Stimulated activated CD8-positive, alpha-beta memory T cell treated with anti-CD3 and anti-CD28 coated beads, Interleukin-7, amount 100 ng/mL, for 1 hour (primary cell): ENCODE results near the gene TUSC1.
"Not testable (repeated sequence)": the region's sequence is repeated elsewhere in the genome, so short reads cannot be mapped to it uniquely, and the experiment has no call there.

Source experiments
- DNase-seq, 2 donors: peaks; one replicate each; pipeline ENCODE4 v3.0.0-alpha.2; 2020; ENCODE audit warnings: low read depth in 2 of 2

The TUSC1 gene

DNA sequence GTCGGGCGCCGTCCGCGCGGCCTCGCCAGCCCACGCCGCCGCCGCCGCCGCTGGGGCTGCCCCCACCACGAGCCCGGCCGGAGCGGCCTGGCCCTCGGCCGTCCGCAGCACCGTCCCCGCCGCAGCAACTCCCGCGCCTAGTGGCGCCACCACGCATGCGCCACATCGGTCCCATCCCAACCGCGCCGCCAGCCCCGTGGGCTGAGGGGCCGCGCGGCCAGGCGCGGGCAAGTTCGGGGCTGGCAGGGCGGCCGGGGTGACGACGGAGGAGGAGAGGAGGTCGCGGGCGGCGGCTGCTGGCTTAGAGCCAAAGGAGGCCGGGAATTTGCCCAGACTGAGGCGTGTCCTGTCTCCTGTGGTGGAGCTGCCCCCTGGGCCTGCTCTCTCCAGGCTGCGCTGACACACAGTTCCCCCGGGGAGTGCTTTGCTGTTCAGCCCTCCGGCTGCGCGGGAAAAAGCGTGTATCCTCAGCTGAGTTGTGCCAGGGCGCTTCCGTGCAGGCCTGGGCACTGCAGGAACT lies at the start of gene TUSC1:
TSS of gene TUSC1 (minus strand) at position 298 of the 520 bp plus-strand sequence. CDS start at position 166, 132 bp downstream.
- DNase-seq: no peak

DNA sequence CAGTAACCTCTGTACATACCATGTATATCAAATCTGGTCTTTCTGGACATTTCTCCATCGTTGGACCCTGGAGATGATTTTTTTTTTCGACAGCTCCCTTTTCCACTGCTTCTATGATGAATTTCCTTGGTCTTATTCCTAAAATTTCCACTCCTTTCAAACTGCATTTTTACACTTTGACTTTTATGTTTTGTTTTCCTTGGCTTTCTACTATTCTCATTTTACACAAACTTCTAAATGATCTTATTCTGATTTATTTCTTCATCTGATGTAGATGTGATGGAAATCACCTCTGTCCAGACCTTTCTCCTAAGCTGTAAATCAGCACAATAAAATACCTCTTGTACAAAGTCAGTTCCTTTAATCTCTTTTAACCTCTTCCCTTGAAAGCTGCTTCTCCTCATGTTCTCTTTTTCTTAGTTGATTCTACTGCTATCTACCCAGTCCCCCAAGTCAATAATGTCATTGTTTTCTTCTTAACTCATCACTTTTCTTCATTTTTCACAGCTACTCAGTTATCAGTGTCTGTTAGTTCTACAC lies 48.7 kb upstream of the TUSC1 start:
- DNase-seq: no peak

DNA sequence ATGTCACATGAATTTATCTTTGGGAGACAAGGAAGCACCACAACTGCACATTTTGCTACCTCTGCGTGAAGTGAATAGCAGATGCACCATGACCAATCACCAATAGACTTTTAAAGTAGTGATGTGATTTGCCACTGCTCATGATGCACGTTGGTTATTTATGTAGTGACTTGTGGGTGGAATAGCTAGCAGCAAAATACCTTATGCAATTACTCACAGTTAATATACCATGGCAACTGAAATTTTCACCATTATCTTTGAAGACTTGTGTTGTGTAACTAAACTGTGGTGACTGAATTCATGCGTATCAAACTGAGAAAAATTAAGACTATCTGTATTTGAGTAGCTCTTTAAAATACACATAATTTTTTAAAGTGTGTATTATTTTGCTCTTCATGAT lies 46.2 kb upstream of the TUSC1 start:
- no peak for DNase-seq

DNA sequence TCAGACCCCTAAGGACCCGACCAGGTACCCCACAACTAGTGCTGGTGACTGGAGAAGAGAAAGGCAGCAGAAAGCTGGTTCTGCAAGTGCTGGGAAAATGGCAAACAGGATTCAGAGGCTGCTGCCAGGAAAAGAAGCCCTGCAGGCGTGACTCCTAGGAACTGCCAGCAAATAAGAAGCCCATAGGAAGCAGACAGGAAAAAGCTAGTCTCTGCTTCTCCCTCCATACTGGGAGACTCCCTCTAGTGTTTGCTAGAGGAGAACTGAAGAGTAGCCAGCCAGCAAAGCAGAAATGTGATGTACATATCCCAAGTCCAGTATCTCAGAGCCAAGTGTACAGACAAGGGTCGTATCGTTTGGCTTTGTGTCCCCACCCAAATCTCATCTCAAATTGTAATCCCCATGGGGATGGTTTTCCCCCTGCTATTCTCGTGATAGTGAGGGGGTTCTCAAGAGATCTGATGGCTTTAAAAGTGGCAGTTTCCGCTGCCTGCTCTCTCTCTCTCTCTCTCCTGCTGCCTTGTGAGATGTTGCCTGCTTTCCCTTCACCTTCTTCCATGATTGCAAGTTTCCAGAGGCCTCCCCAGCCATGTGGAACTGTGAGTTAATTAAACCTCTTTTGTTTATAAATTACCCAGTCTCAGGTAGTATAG lies 38.1 kb upstream of the TUSC1 start:
- no peak for DNase-seq

DNA sequence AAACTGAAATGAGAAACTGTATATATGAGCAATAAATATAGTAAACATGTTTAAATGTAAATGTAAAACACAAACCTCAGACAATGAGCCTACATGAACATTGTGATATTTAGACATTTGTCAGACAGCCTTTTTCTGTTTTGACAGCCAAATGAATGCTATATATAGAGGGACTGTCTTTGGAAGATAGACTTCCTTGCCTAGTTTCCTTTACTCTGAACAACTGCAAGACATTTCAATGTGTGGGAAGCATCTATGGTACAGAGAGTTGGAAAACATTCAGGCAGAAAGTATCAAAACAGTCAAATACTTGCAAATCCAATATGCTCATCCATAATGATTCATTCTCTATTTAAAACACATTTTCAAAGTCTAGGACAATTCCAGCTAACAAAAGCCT lies 31.7 kb upstream of the TUSC1 start:
- no peak for DNase-seq

DNA sequence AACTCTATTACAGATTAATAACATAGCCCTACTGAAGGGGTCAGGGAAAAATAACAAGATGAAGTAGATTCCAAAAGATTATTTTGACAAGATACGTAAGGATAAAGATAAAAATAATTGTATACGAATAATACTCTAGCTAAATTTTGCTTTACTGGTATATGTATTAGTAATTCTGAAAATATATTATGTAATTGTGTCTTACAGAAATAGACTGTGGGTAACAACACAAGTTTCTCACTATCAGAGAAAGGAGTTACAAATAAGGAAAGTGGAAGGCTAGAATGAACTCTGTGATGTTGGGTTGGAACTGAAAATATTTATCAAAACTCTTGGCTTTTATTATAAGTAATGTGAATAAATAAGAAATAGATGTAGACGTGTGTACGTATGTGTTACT lies 26.6 kb upstream of the TUSC1 start:
- DNase-seq: no peak

DNA sequence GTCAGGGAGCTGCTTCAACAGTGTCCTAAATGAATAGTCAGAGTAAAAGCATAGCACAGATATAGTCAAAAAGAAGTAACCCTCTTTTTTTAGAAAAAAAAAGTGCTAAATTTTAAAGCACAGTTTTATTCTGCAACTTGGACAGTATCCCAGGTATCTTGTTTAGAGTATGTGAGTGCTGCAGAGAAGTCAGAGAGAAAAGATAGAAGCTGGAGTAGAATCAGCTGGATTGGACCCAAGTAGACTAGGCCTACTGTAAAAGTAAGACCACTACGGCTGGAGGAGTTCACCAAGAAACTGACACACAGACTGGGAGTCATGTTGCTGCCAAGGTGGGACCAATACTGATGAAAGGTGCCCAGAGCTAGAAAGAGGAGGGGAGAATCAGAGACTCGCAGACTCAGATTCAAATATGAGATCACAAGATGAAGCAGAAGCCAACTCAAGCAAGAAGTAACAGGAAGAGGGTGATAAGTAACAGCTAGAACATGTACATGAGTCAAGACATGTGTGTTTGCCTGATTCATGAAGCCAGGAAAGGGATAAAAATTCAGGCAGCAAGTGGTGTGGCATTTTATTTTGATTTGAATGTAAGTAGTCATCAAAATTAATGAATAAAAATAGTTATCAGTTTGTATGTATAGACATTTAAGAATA lies 25.6 kb upstream of the TUSC1 start:
- no peak for DNase-seq

DNA sequence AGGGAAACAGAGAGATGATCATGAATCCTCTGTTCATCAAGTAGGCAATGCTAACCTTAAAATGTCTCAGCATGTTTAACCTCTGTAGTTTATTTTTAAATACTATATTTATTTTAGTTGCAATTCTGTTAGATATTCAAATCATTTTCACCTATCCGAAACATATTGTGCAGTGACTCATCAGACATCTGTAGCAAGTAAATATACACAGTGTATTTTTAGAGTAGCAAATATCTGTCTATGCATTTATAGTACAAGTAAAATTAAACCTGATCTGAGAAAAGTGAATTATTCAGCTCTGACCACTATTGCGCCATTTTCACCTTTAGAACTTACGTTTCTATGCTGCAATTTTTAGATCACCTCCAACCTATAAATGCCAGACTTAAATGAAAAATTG lies 24.3 kb upstream of the TUSC1 start:
- no peak for DNase-seq

DNA sequence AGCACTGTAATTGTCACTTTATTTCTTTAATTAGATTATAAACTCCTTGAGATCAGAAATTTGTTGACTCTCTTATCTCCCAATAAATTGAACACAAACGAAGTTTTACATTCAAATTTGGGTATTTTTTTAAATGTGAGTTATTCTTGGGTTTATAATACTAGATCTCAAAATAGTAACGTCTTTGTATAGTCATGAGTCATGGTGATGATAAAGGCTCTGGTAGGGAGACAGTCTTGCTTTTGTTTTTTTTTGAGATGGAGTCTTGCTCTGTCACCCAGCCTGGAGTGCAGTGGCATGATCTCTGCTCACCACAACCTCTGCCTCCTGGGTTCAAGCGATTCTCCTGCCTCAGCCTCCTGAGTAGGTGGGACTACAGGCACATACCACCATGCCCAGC lies 22.7 kb upstream of the TUSC1 start:
- not testable (repeated sequence) for DNase-seq

DNA sequence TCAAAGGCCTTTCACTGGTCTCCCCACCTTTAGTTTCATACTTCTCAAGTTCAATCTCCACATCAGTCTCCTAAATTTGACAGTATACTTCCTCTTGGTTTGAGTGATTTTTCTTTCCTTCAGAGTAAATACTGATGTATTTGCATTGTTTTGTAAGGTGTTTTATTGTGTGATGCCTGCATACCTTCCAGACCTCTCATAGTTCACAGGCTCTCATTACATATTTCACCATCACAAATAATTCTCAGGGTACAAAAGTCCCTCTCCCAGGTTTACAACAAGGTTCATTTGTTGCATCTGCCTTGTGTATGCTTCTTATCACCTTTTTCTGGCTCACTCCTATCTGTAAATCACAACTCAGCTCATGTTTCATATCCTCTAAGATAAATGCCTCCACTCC lies 22.2 kb upstream of the TUSC1 start:
- no peak for DNase-seq

DNA sequence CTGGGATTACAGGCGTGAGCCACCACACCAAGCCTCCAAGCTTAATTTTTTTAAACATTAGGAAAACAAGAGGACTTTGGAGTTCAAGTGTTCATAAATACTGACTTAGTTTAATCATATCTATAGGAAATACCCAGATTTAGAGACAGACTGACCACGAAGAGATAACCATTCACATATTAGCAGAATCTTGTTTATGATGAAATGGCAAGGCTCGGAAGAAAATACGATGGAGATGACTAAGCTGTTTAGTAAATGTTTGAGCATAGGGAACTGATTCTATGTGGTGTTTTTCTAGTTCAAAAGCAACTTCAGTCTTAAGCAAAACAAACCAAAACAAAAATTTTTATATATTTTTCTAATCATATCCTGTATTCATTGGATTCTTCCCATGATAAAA lies 13.5 kb upstream of the TUSC1 start:
- no peak for DNase-seq

DNA sequence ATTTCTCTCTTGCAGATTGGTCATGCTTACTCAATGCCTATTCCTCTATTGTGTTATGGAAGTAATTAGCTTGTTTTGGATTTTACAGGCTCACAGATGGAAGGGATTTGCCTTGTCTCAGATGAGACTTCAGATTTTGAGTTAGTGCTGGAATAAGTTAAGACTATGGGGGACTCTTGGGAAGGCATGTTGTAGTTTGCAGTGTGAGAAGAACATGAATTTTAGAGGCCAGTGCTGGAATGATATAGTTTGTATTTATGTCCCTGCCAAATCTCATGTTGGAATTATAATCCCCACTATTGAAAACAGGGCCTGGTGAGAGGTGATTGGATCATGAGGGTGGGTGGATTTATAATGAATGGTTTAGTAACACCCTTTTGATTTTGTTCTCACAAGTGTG lies 6.1 kb upstream of the TUSC1 start:
- no peak for DNase-seq

DNA sequence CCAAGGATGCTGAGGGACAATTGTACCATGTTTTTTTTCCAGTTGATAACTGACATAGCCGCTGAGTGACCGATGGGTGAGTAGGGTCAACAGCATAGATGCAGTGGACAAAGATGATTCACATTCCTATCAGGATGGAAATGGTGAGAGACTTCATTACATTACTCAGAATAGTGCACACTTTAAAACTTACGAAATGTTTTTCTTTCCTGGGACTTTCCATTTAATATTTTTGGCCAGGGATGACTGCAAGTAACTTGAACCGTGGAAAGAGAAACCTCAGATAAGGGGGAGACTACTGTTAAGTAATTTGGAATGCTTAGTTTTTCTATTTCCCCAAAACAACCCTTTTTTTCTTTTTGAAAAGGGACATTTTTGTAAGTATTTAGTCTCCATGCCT lies 3.0 kb upstream of the TUSC1 start:
- DNase-seq: no peak

DNA sequence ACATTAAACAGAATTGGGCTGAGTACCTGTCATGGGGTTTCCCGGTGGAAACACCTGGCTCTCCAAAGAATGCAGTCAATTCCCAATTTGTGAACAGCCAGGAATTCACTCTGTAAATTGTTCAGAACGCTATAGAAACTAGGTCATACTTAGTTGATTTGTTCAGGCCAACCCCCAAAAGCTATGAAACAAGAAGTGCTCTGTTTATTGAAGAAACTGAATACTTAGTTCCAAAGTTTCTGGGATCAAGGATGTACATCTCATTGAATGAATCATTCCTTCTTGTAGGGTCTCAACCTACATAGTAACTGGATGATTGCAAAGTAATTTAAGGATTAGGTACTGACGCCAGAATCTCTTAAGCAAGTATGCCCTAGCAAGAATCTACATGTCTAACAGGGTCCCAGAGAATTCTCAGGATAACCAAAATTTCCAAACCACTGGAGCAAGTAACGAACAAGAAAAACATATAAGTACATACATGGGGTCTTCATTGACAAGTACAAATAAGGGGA lies 659 bp upstream of the TUSC1 start:
- DNase-seq: no peak

DNA sequence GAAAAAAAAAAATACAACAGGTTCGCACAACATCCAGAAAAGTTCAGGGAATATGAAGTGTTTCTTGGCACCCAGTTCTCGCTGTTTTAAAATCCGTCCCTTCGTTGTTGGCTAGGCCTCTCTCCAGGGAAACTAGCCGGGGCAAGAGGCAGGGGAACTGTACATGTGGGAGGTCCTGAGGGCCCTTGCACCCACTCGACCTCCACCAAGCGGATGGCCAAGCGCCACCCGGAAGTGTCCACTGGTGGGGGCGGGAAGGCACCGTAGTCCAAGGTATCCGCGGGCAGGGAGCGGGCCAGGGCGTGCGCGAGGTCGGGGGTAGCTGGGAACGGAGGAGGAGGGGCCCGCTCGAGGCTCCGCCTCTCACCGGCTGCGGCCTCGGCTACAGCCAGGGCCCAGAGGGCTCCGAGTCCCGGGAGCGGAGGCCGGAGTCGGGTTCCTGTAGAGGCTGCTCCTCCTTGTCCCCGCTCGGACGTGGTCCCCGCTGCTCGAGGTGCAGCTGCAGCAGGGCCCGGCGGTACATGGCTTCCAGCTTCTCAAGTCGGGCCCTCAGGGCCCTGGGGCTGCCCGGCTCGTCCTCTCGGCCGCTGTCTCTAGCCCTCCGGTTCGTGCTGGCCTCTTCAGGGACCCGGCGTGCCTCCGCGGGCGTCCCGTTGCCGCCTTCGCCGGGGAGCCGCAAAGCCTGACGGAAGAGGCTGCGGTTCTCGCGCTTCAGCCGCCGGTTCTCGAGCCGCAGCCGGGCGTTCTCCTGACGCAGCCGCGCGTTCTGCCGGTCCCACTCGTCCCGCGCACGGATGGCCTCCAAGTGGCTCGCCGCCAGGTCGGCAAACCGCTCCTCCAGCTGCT lies 720 bp downstream of the TUSC1 start:
- no peak for DNase-seq

DNA sequence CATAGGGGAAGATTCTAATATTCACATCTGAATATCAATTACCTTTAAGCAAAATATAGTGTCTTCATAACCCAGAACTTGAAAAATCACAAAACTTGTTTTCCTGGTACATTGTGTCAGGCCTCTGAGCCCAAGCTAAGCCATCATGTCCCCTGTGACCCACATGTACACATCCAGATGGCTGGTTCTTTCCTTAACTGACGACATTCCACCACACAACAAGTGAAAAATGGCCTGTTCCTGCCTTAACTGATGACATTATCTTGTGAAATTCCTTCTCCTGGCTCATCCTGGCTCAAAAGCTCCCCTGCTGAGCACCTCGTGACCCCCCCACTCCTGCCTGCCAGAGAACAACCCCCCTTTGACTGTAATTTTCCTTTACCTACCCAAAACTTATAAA lies 2.4 kb downstream of the TUSC1 start:
- DNase-seq: not testable (repeated sequence)

DNA sequence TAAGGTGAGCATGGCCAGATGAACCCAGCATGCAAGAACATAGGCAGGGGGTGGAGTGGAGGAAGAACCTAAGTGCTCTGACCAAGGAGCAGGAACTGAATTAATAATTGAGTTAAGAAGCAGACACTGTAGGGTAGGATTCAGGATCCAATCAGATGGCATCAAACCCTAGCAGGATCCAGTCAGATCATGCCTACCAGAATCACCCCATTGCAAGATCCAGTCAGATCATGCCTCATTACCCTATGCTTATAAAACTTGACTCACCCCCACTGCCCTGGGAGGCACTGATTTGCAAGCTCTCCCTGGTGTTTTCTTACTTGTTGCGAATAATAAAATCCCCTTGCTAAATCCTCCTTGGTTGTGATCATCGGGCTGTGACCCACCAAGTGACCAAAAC lies 19.7 kb downstream of the TUSC1 start:
- no peak for DNase-seq

DNA sequence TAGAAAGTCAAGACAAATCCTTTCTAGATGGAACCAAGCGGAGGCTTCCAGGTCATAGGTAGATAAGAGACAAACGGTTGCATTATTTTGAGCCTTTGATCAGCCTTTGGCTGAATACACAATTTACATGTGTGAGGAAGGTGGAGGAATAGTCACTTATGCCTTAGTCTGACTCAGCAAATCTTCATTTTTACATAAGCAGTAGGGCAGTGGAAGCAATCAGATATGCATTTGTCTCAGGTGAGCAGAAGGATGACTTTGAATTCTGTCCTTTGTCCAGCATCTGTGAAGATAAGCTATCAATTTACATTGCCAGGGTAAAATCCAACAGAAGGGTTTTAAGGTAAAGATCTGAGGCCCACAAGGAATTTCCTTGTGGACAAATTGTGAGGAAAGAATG lies 23.8 kb downstream of the TUSC1 start:
- DNase-seq: no peak

DNA sequence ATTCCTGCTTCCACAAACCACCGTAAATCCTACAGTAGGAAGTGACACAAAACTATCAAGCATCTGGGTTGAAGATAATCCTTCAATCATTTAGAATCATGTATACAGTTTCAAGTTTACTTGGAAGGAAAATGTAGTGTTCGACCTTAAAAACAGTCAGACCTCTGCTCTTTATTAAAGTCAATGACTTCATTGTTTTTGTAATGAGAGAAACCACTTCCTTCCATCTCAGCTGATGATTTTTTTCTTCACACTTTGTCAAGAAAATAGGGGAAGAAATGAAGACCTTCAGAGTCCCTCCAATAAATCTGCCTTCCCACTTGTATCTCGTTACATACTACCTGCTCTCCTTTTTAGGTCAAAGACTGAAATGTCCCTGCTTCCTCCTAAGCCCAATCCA lies 30.1 kb downstream of the TUSC1 start:
- no peak for DNase-seq

DNA sequence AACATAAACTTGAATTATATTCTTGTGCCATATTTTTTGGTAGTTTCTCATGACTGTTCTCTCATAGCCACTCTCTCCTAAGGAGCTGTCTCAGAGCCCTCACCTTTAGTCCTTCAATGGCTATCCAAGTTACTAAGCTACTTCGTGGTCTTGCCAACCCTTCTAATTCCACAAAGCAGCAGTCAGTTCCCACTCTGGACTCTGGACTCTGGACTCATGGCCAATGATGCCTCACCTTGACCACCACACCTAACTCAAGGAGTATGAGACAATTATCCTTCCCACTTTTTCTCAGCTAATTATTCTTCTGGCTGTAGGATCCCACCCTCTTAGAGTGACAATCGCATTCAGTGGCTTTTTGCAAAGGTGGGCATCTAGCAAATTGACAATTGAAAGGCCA lies 42.2 kb downstream of the TUSC1 start:
- no peak for DNase-seq

DNA sequence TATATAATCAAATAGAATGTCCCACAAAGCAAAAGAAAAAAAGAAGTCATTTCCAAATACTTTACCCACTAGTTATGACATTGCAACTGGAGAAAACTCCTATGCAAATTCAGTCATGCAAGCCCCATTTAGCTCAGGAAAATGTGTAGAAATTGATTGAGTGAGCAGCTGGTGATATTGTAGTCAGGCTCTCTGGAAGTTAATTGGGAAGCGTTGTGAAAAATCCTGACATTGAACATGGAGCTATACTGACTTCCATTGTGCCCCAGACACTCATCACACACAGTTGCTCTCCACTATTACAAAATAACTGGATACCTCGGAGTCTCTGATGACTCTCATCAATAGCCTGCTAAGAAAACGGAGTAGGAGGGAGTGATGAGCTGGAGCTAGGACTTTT lies 49.0 kb downstream of the TUSC1 start:
- no peak for DNase-seq
